ENCODE results near the gene CYP2F1. TPM values are rescaled to one million over a fixed set of nuclear protein-coding genes. Genes with fewer than 3 reads are reported as not detected.

CYP2F1 gene
- total and polyA plus RNA-seq, 4 donors, result not detected

- no peaks in the 10 kb centered on the region for H3K9me3 ChIP-seq (ENCODE audit: control insufficient read depth in 4 of 4, low read length in 3 of 4)
- no peak overlapping the region for H3K9ac ChIP-seq (ENCODE audit: low read depth in 1 of 2, low read length in 2 of 2)
- TF ChIP-seq EGR1 (IDR thresholded peaks at IDR 0.05; ENCODE audit: low read depth in 2 of 2) (no peak), HNF4G (IDR thresholded peaks at IDR 0.05) (no peak), REST (IDR thresholded peaks at IDR 0.05) (no peak), CTCF (IDR thresholded peaks at IDR 0.05; ENCODE audit: low read depth, low read length, missing input control) (no peak), RAD21 (IDR thresholded peaks at IDR 0.05) (no peak), GABPA (IDR thresholded peaks at IDR 0.05 in 1 of 2, conservative IDR thresholded peaks at IDR 0.05 in 1 of 2) (no peak), RXRA (IDR thresholded peaks at IDR 0.05) (no peak), YY1 (IDR thresholded peaks at IDR 0.05) (no peak), ZBTB33 (IDR thresholded peaks at IDR 0.05) (no peak), ATF3 (IDR thresholded peaks at IDR 0.05) (no peak), FOXA1 (IDR thresholded peaks at IDR 0.05) (no peak), JUND (IDR thresholded peaks at IDR 0.05) (no peak), SP1 (IDR thresholded peaks at IDR 0.05) (no peak), TAF1 (conservative IDR thresholded peaks at IDR 0.05) (no peak), FOXA2 (IDR thresholded peaks at IDR 0.05) (no peak), HNF4A (conservative IDR thresholded peaks at IDR 0.05) (no peak), NR2F2 (IDR thresholded peaks at IDR 0.05) (no peak), MAX (IDR thresholded peaks at IDR 0.05) (no peak)
- no peak overlapping the region for H3K4me3 ChIP-seq (ENCODE audit: low read depth in 1 of 3, low read length in 3 of 3)
- DNase-seq (ENCODE audit: low spot score), result no peak
- H3K4me1 ChIP-seq (ENCODE audit: control insufficient read depth in 4 of 4, insufficient read depth in 4 of 4, low read length in 3 of 4), result no peaks in the 10 kb centered on the region
- H3K36me3 ChIP-seq (ENCODE audit: control insufficient read depth in 4 of 4, insufficient read depth in 3 of 4, low read depth in 1 of 4, low read length in 3 of 4), result no peaks in the 10 kb centered on the region
- H3K27ac ChIP-seq (ENCODE audit: low read depth in 1 of 2, low read length in 2 of 2), result no peak overlapping the region
- 91% methylated on average over 7 of the region's 7 CpGs for WGBS
- H3K27me3 ChIP-seq (ENCODE audit: control insufficient read depth in 4 of 4, insufficient read depth in 4 of 4, low read length in 3 of 4), result peaks cover 0 to 3% (median 0%) of the 10 kb centered on the region in 4 donors
Measured at GRCh38 chr19:41112728-41113290, 1.4 kb upstream of the CYP2F1 start.

Measured in liver (tissue), 9 donors.